Activated T-helper 17 cell treated with anti-CD3 and anti-CD28 coated beads, Interleukin-2, amount 50 U/mL, for 72 hours (primary cell): ENCODE measurements around the gene THAP5. TPM values are rescaled to one million over a fixed set of nuclear protein-coding genes. Genes with fewer than 3 reads are reported as not detected.

Source experiments
- ATAC-seq: fragments of 150-1000 bp; cut with Tn5 transposase; replicated peaks from 2 replicates; pipeline ENCODE4 v1.10.0; 2021; ENCODE audit warnings: mild to moderate bottlenecking, moderate library complexity
- H3K27ac Mint-ChIP-seq: one replicate; pipeline ENCODE4 v1.8.0; 2022; ENCODE audit warnings: mixed read lengths
- H3K27me3 Mint-ChIP-seq: one replicate; pipeline ENCODE4 v1.8.0; 2022; ENCODE audit warnings: mixed read lengths
- H3K36me3 Mint-ChIP-seq: one replicate; pipeline ENCODE4 v1.8.0; 2022; ENCODE audit warnings: low read depth, mild to moderate bottlenecking, mixed read lengths
- H3K4me1 Mint-ChIP-seq: one replicate; pipeline ENCODE4 v1.8.0; 2022; ENCODE audit warnings: mixed read lengths
- H3K4me3 Mint-ChIP-seq: one replicate; pipeline ENCODE4 v1.8.0; 2022; ENCODE audit warnings: mild to moderate bottlenecking, mixed read lengths
- H3K9me3 Mint-ChIP-seq: one replicate; pipeline ENCODE4 v1.8.0; 2022; ENCODE audit warnings: mixed read lengths
- total RNA-seq, 2 donors: library from RNA; stranded (reverse); gene quantifications; one replicate each; pipeline ENCODE4 v1.2.3, GENCODE V29; 2022

The THAP5 gene, protein sequence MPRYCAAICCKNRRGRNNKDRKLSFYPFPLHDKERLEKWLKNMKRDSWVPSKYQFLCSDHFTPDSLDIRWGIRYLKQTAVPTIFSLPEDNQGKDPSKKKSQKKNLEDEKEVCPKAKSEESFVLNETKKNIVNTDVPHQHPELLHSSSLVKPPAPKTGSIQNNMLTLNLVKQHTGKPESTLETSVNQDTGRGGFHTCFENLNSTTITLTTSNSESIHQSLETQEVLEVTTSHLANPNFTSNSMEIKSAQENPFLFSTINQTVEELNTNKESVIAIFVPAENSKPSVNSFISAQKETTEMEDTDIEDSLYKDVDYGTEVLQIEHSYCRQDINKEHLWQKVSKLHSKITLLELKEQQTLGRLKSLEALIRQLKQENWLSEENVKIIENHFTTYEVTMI
- total RNA-seq: 10 to 100 TPM; 31.1 to 34.8 TPM

DNA sequence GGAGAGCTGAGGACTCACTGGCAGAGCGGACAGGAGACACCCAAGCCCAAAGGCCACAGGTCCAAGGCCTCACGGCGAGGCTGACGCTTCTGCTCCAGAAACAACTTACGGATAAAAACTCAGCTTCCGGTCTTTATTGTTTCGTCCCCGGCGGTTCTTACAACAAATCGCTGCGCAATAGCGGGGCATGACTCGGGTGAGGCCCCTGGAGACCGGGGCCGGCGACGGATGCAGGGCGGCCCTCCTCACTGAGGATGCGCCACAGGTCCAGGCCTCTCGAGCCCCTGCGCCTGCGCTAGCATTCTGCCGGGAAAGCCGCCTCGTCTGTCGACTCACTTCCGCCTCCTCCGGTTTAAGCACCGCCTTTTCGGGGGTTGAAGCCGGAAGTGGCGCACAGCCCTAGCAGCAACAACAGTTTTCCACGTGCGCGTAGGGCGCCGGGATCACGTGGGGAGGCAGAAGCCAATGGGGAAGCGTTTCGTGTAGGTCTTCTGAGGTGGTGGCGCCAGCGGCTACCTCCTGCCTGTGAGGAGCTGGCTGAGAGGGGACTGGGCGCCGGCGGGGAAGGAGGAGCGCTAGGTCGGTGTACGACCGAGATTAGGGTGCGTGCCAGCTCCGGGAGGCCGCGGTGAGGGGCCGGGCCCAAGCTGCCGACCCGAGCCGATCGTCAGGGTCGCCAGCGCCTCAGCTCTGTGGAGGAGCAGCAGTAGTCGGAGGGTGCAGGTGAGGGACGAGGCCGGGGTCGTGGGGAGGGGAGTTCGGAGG lies at the start of gene THAP5, which contains the start of gene DNAJB9:
Gene THAP5 (minus strand): TSS at position 326 of the 765 bp plus-strand sequence. CDS start 137 bp downstream, at position 189.
Gene DNAJB9 (plus strand): TSS at position 494 of the 765 bp plus-strand sequence. CDS start 1,853 bp downstream, outside the sequence.
- peaks cover 7% of the 10 kb centered on the region for H3K4me1 Mint-ChIP-seq
- peak; percentile 90 for ATAC-seq
- peak within 1 kb of the TSS; percentile 97 for H3K4me3 Mint-ChIP-seq
- H3K9me3 Mint-ChIP-seq: no peaks in the 10 kb centered on the region
- peaks cover 90% of the 10 kb centered on the region for H3K36me3 Mint-ChIP-seq
- H3K27ac Mint-ChIP-seq: peak within 1 kb of the TSS; percentile 100
- H3K27me3 Mint-ChIP-seq: no peaks in the 10 kb centered on the region

DNA sequence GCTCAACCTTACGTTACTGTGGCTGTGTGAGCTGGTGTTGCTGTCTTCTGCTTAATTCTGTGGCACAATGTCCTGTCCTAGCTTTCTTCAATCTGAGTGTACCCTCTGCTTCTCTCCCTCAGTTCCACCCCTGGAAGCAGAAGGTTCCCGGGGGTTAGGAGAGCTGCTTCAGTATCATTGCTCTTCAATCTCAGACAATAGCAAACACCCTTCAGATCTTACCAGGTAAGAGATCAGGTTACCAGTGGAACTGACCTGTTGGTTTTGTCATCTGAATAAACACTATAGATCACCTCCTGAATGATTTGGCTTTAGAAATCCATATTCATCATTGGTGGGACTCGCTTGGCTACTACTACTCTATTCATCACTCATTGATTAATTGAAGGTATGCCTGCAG lies 48.5 kb upstream of the THAP5 start:
- H3K27ac Mint-ChIP-seq: no peak overlapping the region
- no peaks in the 10 kb centered on the region for H3K36me3 Mint-ChIP-seq
- ATAC-seq: no peak
- no peak overlapping the region for H3K4me3 Mint-ChIP-seq
- H3K9me3 Mint-ChIP-seq: no peaks in the 10 kb centered on the region
- H3K27me3 Mint-ChIP-seq: peaks cover 8% of the 10 kb centered on the region
- no peaks in the 10 kb centered on the region for H3K4me1 Mint-ChIP-seq

DNA sequence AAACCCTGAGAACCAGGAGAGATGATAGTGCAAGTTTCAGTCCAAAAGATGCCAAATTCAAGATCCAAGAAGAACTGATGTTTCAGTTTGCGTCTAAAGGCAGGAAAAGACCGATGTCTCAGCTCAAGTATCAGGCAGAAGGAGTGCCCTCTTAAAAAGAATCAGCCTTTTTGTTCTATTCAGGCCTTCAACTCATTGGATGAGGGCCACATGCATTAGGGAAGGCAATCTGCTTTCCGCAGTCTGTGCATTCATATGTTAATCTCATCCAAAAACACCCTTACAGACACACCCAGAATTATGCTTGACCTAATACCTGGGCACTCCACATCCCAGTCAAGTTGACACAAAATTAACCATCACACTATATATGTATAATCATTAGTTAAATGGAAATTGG lies 45.4 kb upstream of the THAP5 start:
- Mint-ChIP-seq H3K4me3 (no peak overlapping the region), H3K27ac (no peak overlapping the region), H3K9me3 (no peaks in the 10 kb centered on the region), H3K4me1 (no peaks in the 10 kb centered on the region), H3K27me3 (peaks cover 8% of the 10 kb centered on the region), H3K36me3 (no peaks in the 10 kb centered on the region)
- ATAC-seq: no peak

- H3K36me3 Mint-ChIP-seq: no peaks in the 10 kb centered on the region
- H3K27ac Mint-ChIP-seq: no peak overlapping the region
- no peak for ATAC-seq
- H3K9me3 Mint-ChIP-seq: no peaks in the 10 kb centered on the region
- H3K27me3 Mint-ChIP-seq: peaks cover 8% of the 10 kb centered on the region
- no peaks in the 10 kb centered on the region for H3K4me1 Mint-ChIP-seq
- no peak overlapping the region for H3K4me3 Mint-ChIP-seq
These were observed 44.5 kb upstream of the THAP5 start for GRCh38 chr7:108613949-108614381.

- Mint-ChIP-seq H3K9me3 (no peaks in the 10 kb centered on the region), H3K36me3 (no peaks in the 10 kb centered on the region), H3K4me1 (no peaks in the 10 kb centered on the region), H3K27me3 (peaks cover 7% of the 10 kb centered on the region), H3K4me3 (no peak overlapping the region), H3K27ac (no peak overlapping the region)
- no peak for ATAC-seq
These were observed 43.8 kb upstream of the THAP5 start for GRCh38 chr7:108613147-108613948.

DNA sequence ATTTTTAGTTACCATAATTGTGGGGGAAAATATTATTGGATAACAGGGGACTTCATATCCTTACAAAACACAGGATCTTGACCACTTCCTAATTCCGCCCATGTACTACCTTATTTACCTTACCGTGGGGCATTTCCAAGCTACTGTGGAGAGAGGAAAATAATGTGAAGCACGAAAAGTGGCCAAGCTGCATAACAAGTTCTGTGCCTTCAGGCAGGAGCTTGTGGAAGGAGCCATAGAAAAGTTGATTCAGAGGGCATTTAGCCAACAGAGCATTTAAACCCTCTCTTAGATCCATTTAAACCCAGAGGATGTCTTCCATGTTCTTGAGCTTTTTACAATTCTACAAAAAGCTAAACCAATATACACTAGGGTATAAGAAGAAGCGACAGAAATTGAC lies 41.8 kb upstream of the THAP5 start:
- Mint-ChIP-seq H3K27me3 (no peaks in the 10 kb centered on the region), H3K27ac (no peak overlapping the region), H3K9me3 (no peaks in the 10 kb centered on the region), H3K4me3 (no peak overlapping the region), H3K36me3 (no peaks in the 10 kb centered on the region), H3K4me1 (no peaks in the 10 kb centered on the region)
- no peak for ATAC-seq

DNA sequence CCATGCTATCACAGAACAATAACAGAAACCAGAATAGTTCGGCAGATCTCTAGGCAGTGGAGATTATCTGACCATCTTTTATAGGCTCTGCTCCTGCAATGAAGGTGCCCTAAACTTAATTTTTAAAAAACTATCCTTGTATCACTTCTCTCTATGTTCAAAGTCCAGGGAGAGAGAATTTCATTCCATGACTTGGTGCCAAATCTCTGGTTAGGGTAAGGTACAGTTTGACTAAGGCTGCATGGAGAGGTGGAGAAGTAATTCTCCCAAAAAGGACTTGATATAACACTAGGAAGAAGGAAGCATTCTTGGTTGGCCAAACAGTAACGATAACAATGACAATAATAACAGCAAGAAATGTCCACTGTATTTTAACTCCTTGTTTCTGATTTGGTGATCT lies 40.1 kb upstream of the THAP5 start:
- H3K27me3 Mint-ChIP-seq: no peaks in the 10 kb centered on the region
- no peak overlapping the region for H3K4me3 Mint-ChIP-seq
- H3K4me1 Mint-ChIP-seq: no peaks in the 10 kb centered on the region
- no peaks in the 10 kb centered on the region for H3K36me3 Mint-ChIP-seq
- no peak overlapping the region for H3K27ac Mint-ChIP-seq
- no peak for ATAC-seq
- H3K9me3 Mint-ChIP-seq: no peaks in the 10 kb centered on the region

DNA sequence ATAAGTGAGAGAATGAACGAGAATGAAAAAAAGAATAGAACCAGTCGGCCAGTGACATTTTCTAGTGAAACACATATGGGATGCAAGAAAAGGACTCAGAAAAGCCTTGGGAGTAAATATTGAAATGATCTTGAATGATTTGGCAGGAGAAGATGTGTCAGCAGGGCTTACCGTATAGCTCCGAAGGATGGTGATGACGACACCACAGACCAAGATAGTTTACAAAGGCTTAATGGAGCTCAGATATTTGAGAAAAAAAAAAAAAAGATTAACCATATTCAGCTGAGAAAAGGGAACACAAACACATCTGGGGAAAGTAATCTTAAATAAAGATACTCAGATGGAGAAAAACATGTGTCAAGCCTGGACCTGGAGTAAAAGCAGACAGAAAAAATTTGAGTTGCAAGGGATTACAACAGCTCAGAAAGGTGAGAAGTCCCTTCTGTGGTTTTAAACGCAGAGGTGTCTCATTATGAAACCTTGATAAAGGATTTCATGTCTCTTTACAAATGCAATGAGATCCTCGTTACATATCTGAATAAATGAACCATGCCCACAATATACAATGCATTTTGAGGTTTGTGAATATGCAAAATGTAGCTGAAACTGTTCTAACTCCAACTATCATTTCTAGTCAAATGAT lies 36.2 kb upstream of the THAP5 start:
- H3K9me3 Mint-ChIP-seq: no peaks in the 10 kb centered on the region
- H3K4me1 Mint-ChIP-seq: no peaks in the 10 kb centered on the region
- no peak overlapping the region for H3K4me3 Mint-ChIP-seq
- H3K27ac Mint-ChIP-seq: no peak overlapping the region
- no peaks in the 10 kb centered on the region for H3K36me3 Mint-ChIP-seq
- no peaks in the 10 kb centered on the region for H3K27me3 Mint-ChIP-seq
- peak; percentile 81 for ATAC-seq

DNA sequence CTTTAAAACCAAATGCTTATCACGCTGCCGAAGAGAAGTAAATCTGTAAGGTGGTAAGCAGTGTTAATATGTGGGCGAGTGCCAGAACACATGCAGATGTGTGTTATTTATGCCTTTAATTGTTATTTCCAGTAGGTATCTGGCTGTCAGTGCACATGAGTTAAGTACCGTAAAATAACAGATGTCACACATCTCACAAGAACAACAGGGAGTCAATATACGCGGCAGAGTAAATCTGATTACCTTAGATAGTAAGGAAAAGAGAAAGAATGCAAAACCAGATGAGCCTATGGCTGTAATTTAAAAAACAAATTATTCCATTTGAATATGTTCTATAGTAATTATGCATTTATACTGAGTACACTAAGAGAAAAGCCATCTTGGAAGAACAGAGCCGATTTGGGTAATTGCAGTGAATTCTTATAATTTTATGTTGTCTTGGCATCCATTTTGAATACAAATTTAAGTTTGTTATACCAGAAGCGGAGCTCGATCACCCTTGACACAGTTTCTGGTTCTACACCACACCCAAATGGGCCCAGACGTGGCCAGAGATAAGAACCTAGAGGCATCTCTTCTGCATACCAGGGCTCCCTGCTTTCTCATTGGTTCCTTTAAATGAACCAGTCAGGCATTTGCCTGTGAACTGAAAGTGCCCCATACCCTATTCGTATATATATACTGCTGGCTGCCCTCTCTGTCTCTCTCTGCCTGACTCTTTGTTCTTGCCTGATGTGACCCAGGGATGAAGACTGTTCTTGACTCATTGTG lies 35.0 kb upstream of the THAP5 start:
- no peak overlapping the region for H3K4me3 Mint-ChIP-seq
- H3K27me3 Mint-ChIP-seq: peaks cover 9% of the 10 kb centered on the region
- no peaks in the 10 kb centered on the region for H3K4me1 Mint-ChIP-seq
- ATAC-seq: no peak
- no peaks in the 10 kb centered on the region for H3K9me3 Mint-ChIP-seq
- no peaks in the 10 kb centered on the region for H3K36me3 Mint-ChIP-seq
- no peak overlapping the region for H3K27ac Mint-ChIP-seq

- Mint-ChIP-seq H3K27me3 (peaks cover 14% of the 10 kb centered on the region), H3K4me3 (no peak overlapping the region), H3K9me3 (no peaks in the 10 kb centered on the region), H3K27ac (no peak overlapping the region), H3K36me3 (no peaks in the 10 kb centered on the region), H3K4me1 (no peaks in the 10 kb centered on the region)
- ATAC-seq: no peak
These were observed 34.3 kb upstream of the THAP5 start for GRCh38 chr7:108603656-108604306.

- Mint-ChIP-seq H3K27me3 (peaks cover 20% of the 10 kb centered on the region), H3K36me3 (no peaks in the 10 kb centered on the region), H3K9me3 (no peaks in the 10 kb centered on the region), H3K4me1 (no peaks in the 10 kb centered on the region), H3K27ac (no peak overlapping the region), H3K4me3 (no peak overlapping the region)
- ATAC-seq: no peak
These were observed 30.9 kb upstream of the THAP5 start for GRCh38 chr7:108600399-108600798.

GRCh38 chr7:108598914-108599580 lies 29.5 kb upstream of the THAP5 start:
- no peak for ATAC-seq
- Mint-ChIP-seq H3K36me3 (no peaks in the 10 kb centered on the region), H3K9me3 (no peaks in the 10 kb centered on the region), H3K27me3 (peaks cover 20% of the 10 kb centered on the region), H3K27ac (no peak overlapping the region), H3K4me1 (no peaks in the 10 kb centered on the region), H3K4me3 (no peak overlapping the region)

GRCh38 chr7:108598153-108598552 lies 28.6 kb upstream of the THAP5 start:
- no peaks in the 10 kb centered on the region for H3K36me3 Mint-ChIP-seq
- no peak overlapping the region for H3K27ac Mint-ChIP-seq
- H3K4me3 Mint-ChIP-seq: no peak overlapping the region
- H3K4me1 Mint-ChIP-seq: no peaks in the 10 kb centered on the region
- peaks cover 20% of the 10 kb centered on the region for H3K27me3 Mint-ChIP-seq
- H3K9me3 Mint-ChIP-seq: no peaks in the 10 kb centered on the region
- no peak for ATAC-seq
